Upper lobe of left lung (tissue), 6 donors: ENCODE data around the gene CRYBG1. TPM values are rescaled to one million over a fixed set of nuclear protein-coding genes. Genes with fewer than 3 reads are reported as not detected.

ENCODE experiments used
- ATAC-seq, 2 donors: fragments of 200-7000 bp; cut with Tn5 transposase; one replicate each; pipeline ENCODE4 v1.9.1; 2022; ENCODE audit warnings: mild to moderate bottlenecking in 2 of 2, moderate library complexity in 2 of 2; ENCODE audit not compliant: low FRiP score in 2 of 2
- DNase-seq, 2 donors: peaks; one replicate each; pipeline ENCODE4 v3.0.0-alpha.2; 2019 to 2020
- H3K27ac ChIP-seq, 4 donors: fragments of 200-600 bp; sonication (generic); one replicate each; pipeline ENCODE4 v1.5.1; 2016 to 2019
- H3K27me3 ChIP-seq, 4 donors: fragments of 200-600 bp; sonication (generic); one replicate each; pipeline ENCODE4 v1.5.1; 2017 to 2019
- H3K36me3 ChIP-seq, 4 donors: fragments of 200-600 bp; sonication (generic); one replicate each; pipeline ENCODE4 v1.5.1; 2016 to 2019
- H3K4me1 ChIP-seq, 4 donors: fragments of 200-600 bp; sonication (generic); one replicate each; pipeline ENCODE4 v1.5.1; 2018 to 2019
- H3K4me3 ChIP-seq, 4 donors: fragments of 200-600 bp; sonication (generic); one replicate each; pipeline ENCODE4 v1.5.1; 2017 to 2019; ENCODE audit warnings: mild to moderate bottlenecking in 2 of 4, moderate library complexity in 1 of 4
- H3K9me3 ChIP-seq, 4 donors: fragments of 200-600 bp; sonication (generic); one replicate each; pipeline ENCODE4 v1.5.1; 2018 to 2019
- CTCF ChIP-seq, 6 experiments: fragments of 450-650 bp in 4 of 6; fragments of 200-600 bp in 2 of 6; sonication (generic) in 2 of 6; IDR thresholded peaks; one replicate each; pipeline ENCODE4 v1.5.1; 2016 to 2019; ENCODE audit warnings: antibody characterized with exemption in 6 of 6
- EP300 ChIP-seq, 4 donors: sonication (generic); formaldehyde crosslinking; IDR thresholded peaks; one replicate each; pipeline ENCODE4 v1.5.1; 2017; ENCODE audit warnings: antibody characterized with exemption in 4 of 4, control low read depth in 2 of 4
- POLR2A ChIP-seq, 4 donors: fragments of 450-650 bp; IDR thresholded peaks; one replicate each; pipeline ENCODE4 v1.5.1; 2016 to 2017; ENCODE audit warnings: antibody characterized with exemption in 4 of 4, mild to moderate bottlenecking in 2 of 4
- POLR2AphosphoS5 ChIP-seq, 2 donors: sonication (generic); formaldehyde crosslinking; IDR thresholded peaks; one replicate each; pipeline ENCODE4 v1.5.1; 2017; ENCODE audit warnings: antibody characterized with exemption in 2 of 2
- WGBS, 2 donors: methylation state at CpG; one replicate each; pipeline ENCODE4 v1.1.5; 2017 to 2018; 5-methylcytosine and 5-hydroxymethylcytosine counted together
- total RNA-seq, 6 donors: library from RNA; depleted of rRNA in 4 of 6; stranded (reverse); fragments of >200 nt in 4 of 6; gene quantifications; one replicate each; pipeline versions ENCODE4 v1.1.0 to v1.2.1, GENCODE V29; 2016 to 2021
- donor health status: DM: no; HTN: no; CAD: no; lungs with moderate emphysema.
- donor health status: DM: no; HTN: yes; CAD: no; lungs with severe emphysema.

The CRYBG1 gene
- total RNA-seq, 6 donors from 2014 or later: 17.8 to 35.1 (median 25.5) TPM

GRCh38 chr6:106385530-106385929 is 25.0 kb downstream of the CRYBG1 start:
- H3K4me3 ChIP-seq: no peak overlapping the region
- no peak for DNase-seq
- H3K36me3 ChIP-seq: no peaks in the 10 kb centered on the region
- ATAC-seq: no peak
- no peak overlapping the region for H3K27ac ChIP-seq
- no peaks in the 10 kb centered on the region for H3K9me3 ChIP-seq
- no peaks in the 10 kb centered on the region for H3K4me1 ChIP-seq
- TF ChIP-seq POLR2AphosphoS5 (IDR thresholded peaks at IDR 0.05): no peak
- no peak for TF ChIP-seq POLR2A (IDR thresholded peaks at IDR 0.05)
- no peak for TF ChIP-seq CTCF (IDR thresholded peaks at IDR 0.05)
- TF ChIP-seq EP300 (IDR thresholded peaks at IDR 0.05): no peak
- no peaks in the 10 kb centered on the region for H3K27me3 ChIP-seq
- WGBS, 2 donors: 85 to 91% methylated on average over 6 of the region's 6 CpGs

GRCh38 chr6:106387875-106388274 is 27.4 kb downstream of the CRYBG1 start:
- no peaks in the 10 kb centered on the region for H3K4me1 ChIP-seq
- no peak for TF ChIP-seq POLR2AphosphoS5 (IDR thresholded peaks at IDR 0.05)
- no peak for TF ChIP-seq CTCF (IDR thresholded peaks at IDR 0.05)
- no peak for TF ChIP-seq POLR2A (IDR thresholded peaks at IDR 0.05)
- no peak for TF ChIP-seq EP300 (IDR thresholded peaks at IDR 0.05)
- ATAC-seq: no peak

GRCh38 chr6:106390088-106390487 is 29.6 kb downstream of the CRYBG1 start:
- DNase-seq: no peak
- no peak for TF ChIP-seq CTCF (IDR thresholded peaks at IDR 0.05)
- TF ChIP-seq POLR2AphosphoS5 (IDR thresholded peaks at IDR 0.05): no peak
- no peak for TF ChIP-seq EP300 (IDR thresholded peaks at IDR 0.05)
- TF ChIP-seq POLR2A (IDR thresholded peaks at IDR 0.05): no peak
- no peak for ATAC-seq

More at GRCh38 chr6:106387875-106388274, 27.4 kb downstream of the CRYBG1 start:
- Histone ChIP-seq H3K4me3 (no peak overlapping the region), H3K27ac (no peak overlapping the region), H3K36me3 (no peaks in the 10 kb centered on the region), H3K9me3 (no peaks in the 10 kb centered on the region), H3K27me3 (no peaks in the 10 kb centered on the region)
- 84 to 91% methylated on average over 3 of the region's 3 CpGs for WGBS, 2 donors
- DNase-seq: no peak

GRCh38 chr6:106396426-106397220 is 36.1 kb downstream of the CRYBG1 start:
- DNase-seq: no peak
- Histone ChIP-seq H3K4me3 (no peak overlapping the region), H3K36me3 (no peaks in the 10 kb centered on the region), H3K4me1 (no peaks in the 10 kb centered on the region), H3K9me3 (no peaks in the 10 kb centered on the region), H3K27me3 (no peaks in the 10 kb centered on the region), H3K27ac (no peak overlapping the region)
- no peak for ATAC-seq
- WGBS, 2 donors: 84 to 86% methylated on average over 7 of the region's 7 CpGs
- no peak for TF ChIP-seq CTCF (IDR thresholded peaks at IDR 0.05)
- TF ChIP-seq POLR2A (IDR thresholded peaks at IDR 0.05): no peak
- TF ChIP-seq EP300 (IDR thresholded peaks at IDR 0.05): no peak
- TF ChIP-seq POLR2AphosphoS5 (IDR thresholded peaks at IDR 0.05): no peak

More at GRCh38 chr6:106390088-106390487, 29.6 kb downstream of the CRYBG1 start:
- Histone ChIP-seq H3K4me3 (no peak overlapping the region), H3K36me3 (no peaks in the 10 kb centered on the region), H3K27me3 (no peaks in the 10 kb centered on the region), H3K9me3 (no peaks in the 10 kb centered on the region), H3K4me1 (no peaks in the 10 kb centered on the region), H3K27ac (no peak overlapping the region)
- 48 to 58% methylated on average over 1 of the region's 1 CpG for WGBS, 2 donors

GRCh38 chr6:106397431-106397830 is 36.9 kb downstream of the CRYBG1 start:
- TF ChIP-seq EP300 (IDR thresholded peaks at IDR 0.05): no peak
- no peak for TF ChIP-seq CTCF (IDR thresholded peaks at IDR 0.05)
- no peak for TF ChIP-seq POLR2AphosphoS5 (IDR thresholded peaks at IDR 0.05)
- TF ChIP-seq POLR2A (IDR thresholded peaks at IDR 0.05): no peak
- Histone ChIP-seq H3K27me3 (no peaks in the 10 kb centered on the region), H3K27ac (no peak overlapping the region), H3K4me3 (no peak overlapping the region), H3K4me1 (no peaks in the 10 kb centered on the region), H3K9me3 (no peaks in the 10 kb centered on the region), H3K36me3 (no peaks in the 10 kb centered on the region)
- 88 to 95% methylated on average over 2 of the region's 2 CpGs for WGBS, 2 donors
- DNase-seq: no peak
- ATAC-seq: no peak
